H9 (cell line): ENCODE data around the gene SPTBN5. TPM values are rescaled to one million over a fixed set of nuclear protein-coding genes. Genes with fewer than 3 reads are reported as not detected.

ENCODE experiments used
- DNase-seq: peaks from one replicate; pipeline ENCODE4 v3.0.0-alpha.2; 2017
- H2AFZ ChIP-seq: one replicate; pipeline ENCODE4 v1.6.1; 2013; ENCODE audit warnings: mild to moderate bottlenecking, low read length, control low read depth, moderate library complexity
- H2AK5ac ChIP-seq: 2 replicates; pipeline ENCODE4 v1.6.1; 2013; ENCODE audit warnings: low read length, control low read depth, mixed read lengths; ENCODE audit not compliant: insufficient read length
- H2BK120ac ChIP-seq: one replicate; pipeline ENCODE4 v1.6.1; 2013; ENCODE audit warnings: low read depth, mild to moderate bottlenecking, low read length, control low read depth, inconsistent platforms; ENCODE audit not compliant: poor library complexity, severe bottlenecking
- H2BK12ac ChIP-seq: 2 replicates; pipeline ENCODE4 v1.6.1; 2013; ENCODE audit warnings: low read length, control low read depth, mixed read lengths, low read depth; ENCODE audit not compliant: insufficient read length
- H2BK15ac ChIP-seq: 2 replicates; pipeline ENCODE4 v1.6.1; 2013; ENCODE audit warnings: low read depth, low read length, control low read depth
- H2BK20ac ChIP-seq: one replicate; pipeline ENCODE4 v1.6.1; 2013; ENCODE audit warnings: low read depth, mild to moderate bottlenecking, low read length, control low read depth, inconsistent platforms; ENCODE audit not compliant: poor library complexity, severe bottlenecking
- H2BK5ac ChIP-seq: 2 replicates; pipeline ENCODE4 v1.6.1; 2013; ENCODE audit warnings: low read length, control low read depth, mixed read lengths; ENCODE audit not compliant: insufficient read length
- H3K14ac ChIP-seq: 2 replicates; pipeline ENCODE4 v1.6.1; 2013; ENCODE audit warnings: low read length, control low read depth; ENCODE audit not compliant: insufficient read depth
- H3K18ac ChIP-seq: 2 replicates; pipeline ENCODE4 v1.6.1; 2013; ENCODE audit warnings: low read depth, mild to moderate bottlenecking, mixed read lengths, low read length, control low read depth; ENCODE audit not compliant: insufficient read length
- H3K23ac ChIP-seq: 2 replicates; pipeline ENCODE4 v1.6.1; 2013; ENCODE audit warnings: low read length, control low read depth, mixed read lengths, low read depth; ENCODE audit not compliant: insufficient read length
- H3K23me2 ChIP-seq: 2 replicates; pipeline ENCODE4 v1.6.1; 2013; ENCODE audit warnings: low read depth, mild to moderate bottlenecking, mixed read lengths, low read length, control low read depth; ENCODE audit not compliant: insufficient read length, poor library complexity, severe bottlenecking
- H3K27ac ChIP-seq: 2 replicates; pipeline ENCODE4 v1.5.1; 2013; ENCODE audit warnings: low read length, control low read depth, mixed read lengths, low read depth; ENCODE audit not compliant: insufficient read length
- H3K27me3 ChIP-seq: 2 replicates; pipeline ENCODE4 v1.6.1; 2013; ENCODE audit warnings: low read length, control low read depth, inconsistent platforms; ENCODE audit not compliant: insufficient read depth
- H3K4ac ChIP-seq: 2 replicates; pipeline ENCODE4 v1.6.1; 2013; ENCODE audit warnings: low read depth, mild to moderate bottlenecking, control low read depth, inconsistent platforms, low read length, moderate library complexity
- H3K4me1 ChIP-seq: 2 replicates; pipeline ENCODE4 v1.6.1; 2013; ENCODE audit warnings: low read length, control low read depth, inconsistent platforms; ENCODE audit not compliant: insufficient read depth
- H3K4me2 ChIP-seq: 2 replicates; pipeline ENCODE4 v1.6.1; 2013; ENCODE audit warnings: low read length, control low read depth, mixed read lengths; ENCODE audit not compliant: insufficient read length, insufficient read depth
- H3K56ac ChIP-seq: 2 replicates; pipeline ENCODE4 v1.6.1; 2013; ENCODE audit warnings: low read depth, mild to moderate bottlenecking, mixed read lengths, low read length, control low read depth; ENCODE audit not compliant: insufficient read length
- H3K79me1 ChIP-seq: 2 replicates; pipeline ENCODE4 v1.6.1; 2013; ENCODE audit warnings: low read depth, mild to moderate bottlenecking, moderate library complexity, low read length, control low read depth, inconsistent platforms; ENCODE audit not compliant: insufficient read depth, poor library complexity, severe bottlenecking
- H3K79me2 ChIP-seq: 2 replicates; pipeline ENCODE4 v1.6.1; 2013; ENCODE audit warnings: low read length, control low read depth, inconsistent platforms; ENCODE audit not compliant: insufficient read depth
- H3K9ac ChIP-seq: 2 replicates; pipeline ENCODE4 v1.6.1; 2013; ENCODE audit warnings: low read length, control low read depth, mixed read lengths; ENCODE audit not compliant: insufficient read length; ENCODE audit errors: extremely low read depth
- H3K9me3 ChIP-seq: one replicate; pipeline ENCODE4 v1.6.1; 2013; ENCODE audit warnings: low read depth, low read length, inconsistent platforms; ENCODE audit not compliant: control insufficient read depth
- H3T11ph ChIP-seq: one replicate; pipeline ENCODE4 v1.6.1; 2013; ENCODE audit warnings: mild to moderate bottlenecking, low read length, control low read depth, inconsistent platforms
- H4K20me1 ChIP-seq: one replicate; pipeline ENCODE4 v1.6.1; 2013; ENCODE audit not compliant: control insufficient read depth, insufficient read length, insufficient read depth
- H4K5ac ChIP-seq: 2 replicates; pipeline ENCODE4 v1.6.1; 2013; ENCODE audit warnings: low read depth, mild to moderate bottlenecking, mixed read lengths, low read length, control low read depth; ENCODE audit not compliant: insufficient read length
- H4K8ac ChIP-seq: replicated peaks from 2 replicates; pipeline ENCODE4 v1.6.1; 2013; ENCODE audit warnings: low read length, control low read depth, mixed read lengths, low read depth; ENCODE audit not compliant: insufficient read length
- H4K91ac ChIP-seq: 2 replicates; pipeline ENCODE4 v1.6.1; 2013; ENCODE audit warnings: low read depth, mild to moderate bottlenecking, moderate library complexity, mixed read lengths, low read length, control low read depth; ENCODE audit not compliant: insufficient read length
- H3K27ac Mint-ChIP-seq, 3 experiments: 2 replicates in 2 of 3; 3 replicates in 1 of 3; pipeline ENCODE4 v1.8.0; 2020 to 2021; ENCODE audit warnings: mixed read lengths in 3 of 3, mild to moderate bottlenecking in 1 of 3, moderate library complexity in 1 of 3
- H3K27me3 Mint-ChIP-seq: 2 replicates; pipeline ENCODE4 v1.8.0; 2021; ENCODE audit warnings: low read depth, mild to moderate bottlenecking, moderate library complexity, mixed read lengths
- H3K36me3 Mint-ChIP-seq, 3 experiments: 2 replicates in 2 of 3; 3 replicates in 1 of 3; pipeline ENCODE4 v1.8.0; 2020 to 2021; ENCODE audit warnings: low read depth in 3 of 3, mixed read lengths in 3 of 3; ENCODE audit not compliant: insufficient read depth in 1 of 3
- H3K4me1 Mint-ChIP-seq, 2 experiments: 2 replicates each; pipeline ENCODE4 v1.8.0; 2020; ENCODE audit warnings: mixed read lengths in 2 of 2
- H3K4me3 Mint-ChIP-seq, 2 experiments: 2 replicates in 1 of 2; 3 replicates in 1 of 2; pipeline ENCODE4 v1.8.0; 2020 to 2021; ENCODE audit warnings: mild to moderate bottlenecking in 2 of 2, mixed read lengths in 2 of 2, moderate library complexity in 1 of 2
- H3K9me3 Mint-ChIP-seq, 2 experiments: 2 replicates in 1 of 2; 3 replicates in 1 of 2; pipeline ENCODE4 v1.8.0; 2020; ENCODE audit warnings: mild to moderate bottlenecking in 2 of 2, mixed read lengths in 2 of 2, moderate library complexity in 1 of 2
- WGBS: extraction: QIAGEN DNeasy Blood & Tissue Kit; methylation state at CpG from one replicate; pipeline ENCODE4 v1.1.7; 2013; ENCODE audit warnings: missing lambda C conversion rate, low lambda C conversion rate, mixed read lengths; ENCODE audit not compliant: insufficient read length; ENCODE audit errors: extremely low coverage; 5-methylcytosine and 5-hydroxymethylcytosine counted together
- total RNA-seq: library from RNA; stranded (reverse); gene quantifications from 2 replicates; pipeline ENCODE4 v1.2.1, GENCODE V29; 2021
- TF ChIP-seq, protein P1 (sequence below): fragments of 200-600 bp; sonication (generic); conservative IDR thresholded peaks from 3 replicates; pipeline ENCODE4 v1.8.0; 2021; ENCODE audit warnings: antibody characterized with exemption, mild to moderate bottlenecking

The SPTBN5 gene
- total RNA-seq, 1 experiment from 2014 or later, result 0.90 TPM

DNA sequence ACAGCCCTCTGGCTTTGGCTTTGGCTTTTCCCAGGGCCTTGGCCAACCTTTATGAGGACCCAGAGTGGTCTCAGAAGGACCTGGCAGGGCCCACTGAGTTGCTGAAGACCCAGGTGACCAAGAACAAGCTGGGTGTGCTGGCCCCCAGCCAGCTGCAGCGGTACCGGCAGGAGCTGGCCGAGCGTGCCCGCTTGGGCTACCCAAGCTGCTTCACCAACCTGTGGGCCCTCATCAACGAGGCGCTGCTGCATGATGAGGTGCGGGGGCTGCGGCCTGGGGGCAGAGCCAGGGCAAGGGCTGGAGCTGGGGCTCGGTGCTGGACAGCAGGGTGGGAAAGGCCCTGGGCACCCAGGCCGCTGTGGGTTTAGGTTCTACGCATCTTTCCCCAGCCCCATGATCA lies 49.0 kb downstream of the SPTBN5 start:
- Histone ChIP-seq H2AK5ac (no peak overlapping the region), H4K91ac (no peak overlapping the region), H4K5ac (no peak overlapping the region), H2BK5ac (no peak overlapping the region), H2BK20ac (no peak overlapping the region), H2AFZ (no peak overlapping the region), H4K8ac (no peak overlapping the region), H3K18ac (no peak overlapping the region), H3T11ph (no peak overlapping the region), H3K4me2 (no peak overlapping the region), H2BK120ac (no peak overlapping the region), H3K79me2 (no peaks in the 10 kb centered on the region), H4K20me1 (peaks cover 3% of the 10 kb centered on the region), H3K27ac (no peak overlapping the region), H2BK15ac (no peak overlapping the region), H3K9ac (no peak overlapping the region), H3K79me1 (no peaks in the 10 kb centered on the region), H3K23ac (no peak overlapping the region), H3K4ac (no peak overlapping the region), H2BK12ac (no peak overlapping the region), H3K9me3 (no peaks in the 10 kb centered on the region), H3K23me2 (peaks cover 3% of the 10 kb centered on the region), H3K27me3 (no peaks in the 10 kb centered on the region), H3K14ac (no peak overlapping the region), H3K56ac (no peak overlapping the region), H3K4me1 (no peaks in the 10 kb centered on the region)
- no peaks in the 10 kb centered on the region; the same call in 1 of the 2 replicates for H3K27me3 Mint-ChIP-seq
- no CpG with 5 or more reads among the region's 12 CpGs for WGBS
- H3K27ac Mint-ChIP-seq, result no peak overlapping the region
- H3K9me3 Mint-ChIP-seq, result no peaks in the 10 kb centered on the region
- TF ChIP-seq, protein P1, sequence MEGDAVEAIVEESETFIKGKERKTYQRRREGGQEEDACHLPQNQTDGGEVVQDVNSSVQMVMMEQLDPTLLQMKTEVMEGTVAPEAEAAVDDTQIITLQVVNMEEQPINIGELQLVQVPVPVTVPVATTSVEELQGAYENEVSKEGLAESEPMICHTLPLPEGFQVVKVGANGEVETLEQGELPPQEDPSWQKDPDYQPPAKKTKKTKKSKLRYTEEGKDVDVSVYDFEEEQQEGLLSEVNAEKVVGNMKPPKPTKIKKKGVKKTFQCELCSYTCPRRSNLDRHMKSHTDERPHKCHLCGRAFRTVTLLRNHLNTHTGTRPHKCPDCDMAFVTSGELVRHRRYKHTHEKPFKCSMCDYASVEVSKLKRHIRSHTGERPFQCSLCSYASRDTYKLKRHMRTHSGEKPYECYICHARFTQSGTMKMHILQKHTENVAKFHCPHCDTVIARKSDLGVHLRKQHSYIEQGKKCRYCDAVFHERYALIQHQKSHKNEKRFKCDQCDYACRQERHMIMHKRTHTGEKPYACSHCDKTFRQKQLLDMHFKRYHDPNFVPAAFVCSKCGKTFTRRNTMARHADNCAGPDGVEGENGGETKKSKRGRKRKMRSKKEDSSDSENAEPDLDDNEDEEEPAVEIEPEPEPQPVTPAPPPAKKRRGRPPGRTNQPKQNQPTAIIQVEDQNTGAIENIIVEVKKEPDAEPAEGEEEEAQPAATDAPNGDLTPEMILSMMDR, result no peak
- DNase-seq, result no peak
- H3K36me3 Mint-ChIP-seq, result peaks cover 3 to 30% (median 21%) of the 10 kb centered on the region in 3 experiments; a peak in 6 of 7 replicates
- no peak overlapping the region for H3K4me3 Mint-ChIP-seq
- H3K4me1 Mint-ChIP-seq, result no peaks in the 10 kb centered on the region
